Measurements from ENCODE around the gene LYSMD2. TPM values are rescaled to one million over a fixed set of nuclear protein-coding genes. Genes with fewer than 3 reads are reported as not detected.

Gene LYSMD2
- total and polyA plus RNA-seq, 9 of the 15 experiments (the other 6 are each of a cell fraction or from before 2014, with no cell fraction given) = 4.3 to 30.3 (median 9.8) TPM

DNA sequence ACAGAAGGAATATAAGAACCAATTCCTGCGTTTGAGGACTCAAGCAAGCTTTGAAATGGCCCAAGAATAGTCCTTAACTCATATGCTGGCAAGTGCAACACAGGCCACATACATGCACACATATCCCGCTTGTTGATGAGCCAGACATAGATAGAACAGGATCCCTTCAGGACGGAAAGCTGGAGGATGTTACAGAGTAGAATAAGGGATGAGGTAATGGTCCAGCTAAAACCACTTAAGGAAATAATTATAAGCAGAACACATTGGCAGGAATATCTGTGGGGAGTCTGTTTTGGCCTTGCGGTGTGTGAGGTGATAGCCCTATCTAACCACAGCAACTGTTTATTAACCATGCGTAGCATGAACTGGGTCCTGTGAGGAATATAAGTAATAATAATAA lies 31.2 kb downstream of the LYSMD2 start:
- H3K9me3 ChIP-seq (replicated peaks; ENCODE audit: control insufficient read depth, insufficient read depth, low read depth, low read length) = 0 out of 2 replicates have a peak, but pooled peaks cover 3% of the 10 kb centered on the region
- H3K9me1 ChIP-seq (ENCODE audit: control insufficient read depth, insufficient read depth, low read length) = no peaks in the 10 kb centered on the region
- in situ Hi-C loops (cut with MboI) = no loop called here
- FAIRE-seq (peak; percentile 67), ATAC-seq (peak; percentile 74), DNase-seq (ENCODE audit: extremely low read depth in 1 of 4, low spot score in 3 of 4) (peak in 3 of 4 experiments; percentile 52 to 66 (median 64))
- ChIA-PET POLR2A (interaction anchor here (0.8 to 1.2 kb wide), 3 partner anchors 10 to 21 kb away, joined by 3 to 6 read pairs (median 3); no protein-coding TSS in a partner anchor), CTCF (ENCODE audit: low intra/inter-chr PET ratio) (no interaction called here)
- H3K36me3 ChIP-seq (ENCODE audit: control insufficient read depth, insufficient read depth, low read length) = peaks cover 8% of the 10 kb centered on the region; the same call in 2 of the 3 replicates
- no peak overlapping the region; the same call in 2 of the 3 replicates for H3K27ac ChIP-seq (ENCODE audit: extremely low read depth, low read depth, low read length)
- H4K20me1 ChIP-seq (replicated peaks; ENCODE audit: control insufficient read depth, insufficient read depth, low read length) = no peaks in the 10 kb centered on the region
- H3K4me3 ChIP-seq = no peak overlapping the region
- peak overlapping the region; percentile 43 for H2AFZ ChIP-seq (ENCODE audit: low read depth, low read length)
- H3K4me1 ChIP-seq (replicated peaks in 1 of 2; ENCODE audit: control insufficient read depth in 2 of 2, insufficient read depth in 2 of 2, low read length in 2 of 2) = peaks cover 2 to 28% of the 10 kb centered on the region in 2 experiments; a peak in 4 of 5 replicates
- 32% methylated on average over 5 of the region's 5 CpGs for WGBS (ENCODE audit: insufficient coverage, low coverage, missing lambda C conversion rate)
- intact Hi-C loops (cut with micrococcal nuclease) = no loop called here
- BruUV-seq (replicated peaks) = no TSS peak
- H3K27me3 ChIP-seq (ENCODE audit: control insufficient read depth in 2 of 2, insufficient read depth in 2 of 2, low read length in 2 of 2) = no peaks in the 10 kb centered on the region
- peak overlapping the region; percentile 26; the same call in 1 of the 2 replicates for H3K4me2 ChIP-seq (ENCODE audit: insufficient read depth, low read length)
- no peak overlapping the region; a peak in 1 of 4 replicates for H3K9ac ChIP-seq (ENCODE audit: insufficient read depth in 1 of 2, low read depth in 2 of 2, low read length in 2 of 2)
- no peaks in the 10 kb centered on the region for H3K79me2 ChIP-seq (ENCODE audit: control insufficient read depth, insufficient read depth, low read length)
- peak; percentile 39; the same call in 1 of the 2 replicates for TF ChIP-seq STAT5A (IDR thresholded peaks at IDR 0.05; ENCODE audit: borderline replicate concordance, low read length)
- TF ChIP-seq BDP1 (IDR thresholded peaks at IDR 0.05; ENCODE audit: insufficient read depth, insufficient read length) = no peak
- peak; percentile 55 for TF ChIP-seq CXXC5 (CRISPR knock-in tag; IDR thresholded peaks at IDR 0.05)
- TF ChIP-seq TAL1 (IDR thresholded peaks at IDR 0.05) = peak; percentile 71
- TF ChIP-seq NCOR1 (IDR thresholded peaks at IDR 0.05) = peak; percentile 55
- peak; percentile 75 for TF ChIP-seq ATF7 (IDR thresholded peaks at IDR 0.05)
- TF ChIP-seq, protein P1, sequence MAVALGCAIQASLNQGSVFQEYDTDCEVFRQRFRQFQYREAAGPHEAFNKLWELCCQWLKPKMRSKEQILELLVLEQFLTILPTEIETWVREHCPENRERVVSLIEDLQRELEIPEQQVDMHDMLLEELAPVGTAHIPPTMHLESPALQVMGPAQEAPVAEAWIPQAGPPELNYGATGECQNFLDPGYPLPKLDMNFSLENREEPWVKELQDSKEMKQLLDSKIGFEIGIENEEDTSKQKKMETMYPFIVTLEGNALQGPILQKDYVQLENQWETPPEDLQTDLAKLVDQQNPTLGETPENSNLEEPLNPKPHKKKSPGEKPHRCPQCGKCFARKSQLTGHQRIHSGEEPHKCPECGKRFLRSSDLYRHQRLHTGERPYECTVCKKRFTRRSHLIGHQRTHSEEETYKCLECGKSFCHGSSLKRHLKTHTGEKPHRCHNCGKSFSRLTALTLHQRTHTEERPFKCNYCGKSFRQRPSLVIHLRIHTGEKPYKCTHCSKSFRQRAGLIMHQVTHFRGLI (CRISPR knock-in tag; IDR thresholded peaks at IDR 0.05) = no peak
- no peak for TF ChIP-seq JUND (IDR thresholded peaks at IDR 0.05; ENCODE audit: borderline replicate concordance, low read depth, low read length)
- peak; percentile 53; the same call in 1 of the 3 replicates for TF ChIP-seq JUND (tag; IDR thresholded peaks at IDR 0.05; ENCODE audit: borderline replicate concordance, low read depth, low read length)
- no peak for TF ChIP-seq CHD2 (IDR thresholded peaks at IDR 0.05; ENCODE audit: low read depth, low read length)
- TF ChIP-seq ZEB2 (IDR thresholded peaks at IDR 0.05) = no peak
- TF ChIP-seq TARDBP (IDR thresholded peaks at IDR 0.05) = no peak
- TF ChIP-seq CBFA2T3 (IDR thresholded peaks at IDR 0.05) = peak; percentile 79
- TF ChIP-seq RAD21 (CRISPR knock-in tag; conservative IDR thresholded peaks at IDR 0.05 in 1 of 2, IDR thresholded peaks at IDR 0.05 in 1 of 2) = no peak
- 0 out of 4 replicates have a peak, but pooled peaks of 1 of the 2 experiments have one; percentile 6 for TF ChIP-seq KDM1A (IDR thresholded peaks at IDR 0.05)
- TF ChIP-seq KLF16 (IDR thresholded peaks at IDR 0.05) = peak; percentile 56; the same call in 1 of the 2 replicates
- no peak for TF ChIP-seq WHSC1 (IDR thresholded peaks at IDR 0.05; ENCODE audit: low read length)
- no peak for TF ChIP-seq KLF13 (tag; IDR thresholded peaks at IDR 0.05; ENCODE audit: borderline replicate concordance, low read depth)
- peak; percentile 51 for TF ChIP-seq DACH1 (IDR thresholded peaks at IDR 0.05; ENCODE audit: partially characterized antibody)
- peak; percentile 50; the same call in 1 of the 2 replicates for TF ChIP-seq ZNF589 (CRISPR knock-in tag; IDR thresholded peaks at IDR 0.05; ENCODE audit: low read depth)
- no peak for TF ChIP-seq HINFP (tag; conservative IDR thresholded peaks at IDR 0.05; ENCODE audit: low read depth)
- TF ChIP-seq PML (IDR thresholded peaks at IDR 0.05; ENCODE audit: low read length) = peak; percentile 66; the same call in 1 of the 2 replicates
- TF ChIP-seq ESRRB (CRISPR knock-in tag; IDR thresholded peaks at IDR 0.05; ENCODE audit: borderline replicate concordance) = no peak
- TF ChIP-seq TCF3 (CRISPR knock-in tag; IDR thresholded peaks at IDR 0.05) = peak; percentile 75

Measured in K562 (cell line).